AG04450 (cell line): ENCODE results near the gene KIAA0040. TPM values are rescaled to one million over a fixed set of nuclear protein-coding genes. Genes with fewer than 3 reads are reported as not detected.

ENCODE experiments used
- CTCF ChIA-PET: fragments of 300-600, 350-600 bp; formaldehyde crosslinking; extraction: SDS; loops from one replicate; lab custom pipeline; 2022; ENCODE audit warnings: antibody characterized with exemption, inconsistent platforms; lab: Charles Lee
- POLR2A ChIA-PET: fragments of 350-600 bp; formaldehyde crosslinking; extraction: SDS; loops from one replicate; lab custom pipeline; 2021; ENCODE audit warnings: antibody characterized with exemption, inconsistent platforms; lab: Yijun Ruan, JAX
- DNase-seq: peaks from one replicate; pipeline ENCODE4 v3.0.0-alpha.2; 2011; ENCODE audit warnings: low read depth, low spot score
- H3K27ac ChIP-seq: one replicate; pipeline ENCODE4 v1.5.1; 2012; ENCODE audit warnings: low read depth, low read length, control low read depth
- H3K27me3 ChIP-seq: one replicate; pipeline ENCODE4 v1.6.0; 2012; ENCODE audit warnings: low read length; ENCODE audit not compliant: control insufficient read depth, insufficient read depth
- H3K4me3 ChIP-seq: 2 replicates; pipeline ENCODE4 v1.5.1; 2011; ENCODE audit warnings: mild to moderate bottlenecking, low read depth, low read length, control low read depth
- H3K9me3 ChIP-seq: 2 replicates; pipeline ENCODE4 v1.5.1; 2012; ENCODE audit warnings: low read length; ENCODE audit not compliant: control insufficient read depth, insufficient read depth
- CTCF ChIP-seq: IDR thresholded peaks from 2 replicates; pipeline ENCODE4 v1.5.1; 2011; ENCODE audit warnings: low read depth, low read length, control low read depth, inconsistent platforms
- polyA plus RNA-seq: library from polyadenylated mRNA; depleted of rRNA; stranded (reverse); fragments of >200 nt; gene quantifications from 2 replicates; pipeline ENCODE4 v1.2.3, GENCODE V29; 2011

KIAA0040 gene
- polyA plus RNA-seq, 1 experiment = not detected

GRCh38 chr1:175209493-175209921, 16.9 kb upstream of the KIAA0040 start:
- no peak for TF ChIP-seq CTCF
- CTCF ChIA-PET = no interaction called here

GRCh38 chr1:175208773-175209492, 16.4 kb upstream of the KIAA0040 start:
- POLR2A ChIA-PET = no interaction called here
- TF ChIP-seq CTCF = no peak
- H3K4me3 ChIP-seq = no peak overlapping the region
- no peaks in the 10 kb centered on the region for H3K27me3 ChIP-seq
- no peak for DNase-seq
- no peak overlapping the region for H3K27ac ChIP-seq
- no peaks in the 10 kb centered on the region for H3K9me3 ChIP-seq
- CTCF ChIA-PET = no interaction called here

More at GRCh38 chr1:175209493-175209921, 16.9 kb upstream of the KIAA0040 start:
- H3K9me3 ChIP-seq = no peaks in the 10 kb centered on the region
- H3K27me3 ChIP-seq = no peaks in the 10 kb centered on the region
- POLR2A ChIA-PET = no interaction called here
- H3K27ac ChIP-seq = no peak overlapping the region
- no peak overlapping the region for H3K4me3 ChIP-seq
- DNase-seq = no peak

GRCh38 chr1:175207971-175208370, 15.4 kb upstream of the KIAA0040 start:
- POLR2A ChIA-PET = no interaction called here
- no peak for TF ChIP-seq CTCF
- no peak overlapping the region for H3K4me3 ChIP-seq
- no peak for DNase-seq
- no peaks in the 10 kb centered on the region for H3K9me3 ChIP-seq
- H3K27ac ChIP-seq = no peak overlapping the region
- no peaks in the 10 kb centered on the region for H3K27me3 ChIP-seq
- CTCF ChIA-PET = interaction anchor here (0.6 to 1.4 kb wide), 2 partner anchors 56 to 892 kb away, joined by 3 read pairs; no protein-coding TSS in a partner anchor

DNA sequence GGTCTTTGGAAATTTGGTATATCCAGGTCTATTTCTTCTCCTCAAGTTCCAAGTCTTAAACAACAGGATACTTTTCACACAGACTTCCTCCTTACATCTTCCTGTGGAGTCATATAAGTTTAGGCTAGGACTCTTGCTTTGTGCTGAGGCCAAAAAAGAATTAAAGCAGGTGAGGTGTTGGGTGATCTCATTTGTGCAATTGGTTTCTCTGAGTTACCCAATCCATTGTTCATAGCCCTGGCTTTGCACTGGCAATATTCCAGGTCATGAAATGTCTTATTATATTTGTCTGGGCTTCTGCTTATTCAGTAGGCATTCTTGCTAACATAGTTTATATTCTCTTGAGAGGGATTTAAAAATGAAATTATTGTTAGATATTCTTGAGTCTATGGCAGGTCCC, 14.1 kb upstream of the KIAA0040 start:
- POLR2A ChIA-PET = no interaction called here
- H3K27me3 ChIP-seq = no peaks in the 10 kb centered on the region
- H3K9me3 ChIP-seq = no peaks in the 10 kb centered on the region
- DNase-seq = no peak
- no peak for TF ChIP-seq CTCF
- H3K4me3 ChIP-seq = no peak overlapping the region
- CTCF ChIA-PET = no interaction called here
- H3K27ac ChIP-seq = no peak overlapping the region

GRCh38 chr1:175204330-175204729, 11.8 kb upstream of the KIAA0040 start:
- Histone ChIP-seq H3K27me3 (no peaks in the 10 kb centered on the region), H3K27ac (no peak overlapping the region), H3K9me3 (no peaks in the 10 kb centered on the region), H3K4me3 (no peak overlapping the region)
- ChIA-PET POLR2A (no interaction called here), CTCF (no interaction called here)
- no peak for TF ChIP-seq CTCF
- DNase-seq = no peak
